Measurements from ENCODE around the gene CNTLN.

Gene CNTLN, protein sequence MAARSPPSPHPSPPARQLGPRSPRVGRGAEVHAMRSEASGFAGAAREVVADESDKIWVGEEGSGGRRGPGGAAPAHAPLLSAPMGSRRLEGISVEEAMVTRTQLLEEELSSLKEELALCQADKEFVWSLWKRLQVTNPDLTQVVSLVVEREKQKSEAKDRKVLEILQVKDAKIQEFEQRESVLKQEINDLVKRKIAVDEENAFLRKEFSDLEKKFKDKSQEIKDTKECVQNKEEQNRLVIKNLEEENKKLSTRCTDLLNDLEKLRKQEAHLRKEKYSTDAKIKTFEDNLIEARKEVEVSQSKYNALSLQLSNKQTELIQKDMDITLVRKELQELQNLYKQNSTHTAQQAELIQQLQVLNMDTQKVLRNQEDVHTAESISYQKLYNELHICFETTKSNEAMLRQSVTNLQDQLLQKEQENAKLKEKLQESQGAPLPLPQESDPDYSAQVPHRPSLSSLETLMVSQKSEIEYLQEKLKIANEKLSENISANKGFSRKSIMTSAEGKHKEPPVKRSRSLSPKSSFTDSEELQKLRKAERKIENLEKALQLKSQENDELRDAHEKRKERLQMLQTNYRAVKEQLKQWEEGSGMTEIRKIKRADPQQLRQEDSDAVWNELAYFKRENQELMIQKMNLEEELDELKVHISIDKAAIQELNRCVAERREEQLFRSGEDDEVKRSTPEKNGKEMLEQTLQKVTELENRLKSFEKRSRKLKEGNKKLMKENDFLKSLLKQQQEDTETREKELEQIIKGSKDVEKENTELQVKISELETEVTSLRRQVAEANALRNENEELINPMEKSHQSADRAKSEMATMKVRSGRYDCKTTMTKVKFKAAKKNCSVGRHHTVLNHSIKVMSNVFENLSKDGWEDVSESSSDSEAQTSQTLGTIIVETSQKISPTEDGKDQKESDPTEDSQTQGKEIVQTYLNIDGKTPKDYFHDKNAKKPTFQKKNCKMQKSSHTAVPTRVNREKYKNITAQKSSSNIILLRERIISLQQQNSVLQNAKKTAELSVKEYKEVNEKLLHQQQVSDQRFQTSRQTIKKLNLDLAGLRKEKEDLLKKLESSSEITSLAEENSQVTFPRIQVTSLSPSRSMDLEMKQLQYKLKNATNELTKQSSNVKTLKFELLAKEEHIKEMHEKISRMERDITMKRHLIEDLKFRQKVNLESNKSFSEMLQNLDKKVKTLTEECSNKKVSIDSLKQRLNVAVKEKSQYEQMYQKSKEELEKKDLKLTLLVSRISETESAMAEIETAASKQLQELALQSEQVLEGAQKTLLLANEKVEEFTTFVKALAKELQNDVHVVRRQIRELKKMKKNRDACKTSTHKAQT (N-terminal part only)

GRCh38 chr9:17134396-17135294 lies at the start of gene CNTLN:
TSS of gene CNTLN (plus strand) at chr9:17135040. CDS start at chr9:17135066, 26 bp downstream.
- DNase-seq = peak; percentile 81 to 90

GRCh38 chr9:17088566-17088965 lies 46.3 kb upstream of the CNTLN start:
- no peak for DNase-seq

- DNase-seq = no peak
Measured at GRCh38 chr9:17090041-17090440, 44.8 kb upstream of the CNTLN start.

DNA sequence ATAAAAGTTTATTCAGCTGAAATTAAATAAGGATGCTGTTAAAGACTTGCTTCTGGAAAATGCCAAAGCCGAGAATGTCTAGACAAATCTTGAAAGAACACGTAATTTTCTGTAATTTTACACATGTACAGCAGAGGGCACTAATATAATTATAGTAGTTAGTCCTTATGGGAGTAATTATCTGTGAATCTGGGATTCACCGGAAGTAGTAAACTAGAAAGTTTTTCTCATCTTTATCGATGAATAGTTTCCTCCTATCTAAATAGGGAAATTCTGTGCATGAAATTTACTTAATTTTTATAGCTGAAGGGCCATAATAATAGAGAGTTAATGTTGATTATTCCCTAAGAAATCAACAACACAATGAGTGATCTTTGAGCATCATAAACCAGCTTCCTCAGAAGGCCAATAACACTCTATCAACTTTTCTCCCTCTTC lies 18.4 kb upstream of the CNTLN start:
- peak; percentile 0 to 46 for DNase-seq

GRCh38 chr9:17117372-17117771 lies 17.5 kb upstream of the CNTLN start:
- DNase-seq = no peak

DNA sequence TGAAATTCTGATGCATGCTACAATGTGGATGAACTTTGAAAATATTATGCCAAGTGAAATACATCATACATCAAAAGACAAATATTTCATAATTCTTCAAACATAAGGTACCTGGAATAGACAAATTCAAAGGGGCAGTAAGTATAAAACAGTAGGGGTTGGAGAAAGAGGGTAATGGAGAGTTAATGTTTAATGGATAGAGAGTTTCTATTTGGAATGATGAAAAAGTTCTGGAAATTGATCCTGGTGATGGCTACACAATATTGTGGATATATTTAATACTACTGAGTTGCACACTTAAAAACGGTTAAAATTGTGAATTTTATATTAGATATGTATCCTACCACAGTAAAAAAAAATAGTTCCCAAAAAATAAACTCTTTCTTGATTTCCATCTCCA lies 14.6 kb upstream of the CNTLN start:
- no peak for DNase-seq

- no peak for DNase-seq
Measured at GRCh38 chr9:17121264-17121663, 13.6 kb upstream of the CNTLN start.

- no peak for DNase-seq
Measured at GRCh38 chr9:17130291-17130690, 4.5 kb upstream of the CNTLN start.

GRCh38 chr9:17130725-17131124 lies 4.1 kb upstream of the CNTLN start:
- DNase-seq = no peak

DNA sequence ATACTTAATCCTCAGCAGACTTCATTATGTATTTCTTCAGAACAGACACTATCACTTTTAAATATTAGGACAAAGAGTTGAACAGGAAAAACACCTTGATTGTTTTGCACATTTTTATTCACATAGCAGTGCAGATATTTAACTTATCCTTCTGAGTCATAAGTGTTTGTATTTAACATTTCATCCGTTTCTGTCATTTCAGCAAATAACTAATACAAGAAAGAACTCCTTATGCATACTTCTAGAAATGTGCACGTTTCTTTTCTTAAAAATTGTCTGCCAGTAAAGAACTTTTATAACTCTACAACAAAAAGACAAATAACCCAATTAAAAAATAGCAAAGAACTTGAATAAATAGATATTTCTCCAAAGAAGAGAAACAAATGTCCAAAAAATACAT lies 3.3 kb upstream of the CNTLN start:
- DNase-seq = no peak

GRCh38 chr9:17135295-17136160 lies 688 bp downstream of the CNTLN start:
- DNase-seq = peak; percentile 39 to 46

- no peak for DNase-seq
Measured at GRCh38 chr9:17137566-17137965, 2.7 kb downstream of the CNTLN start.

DNA sequence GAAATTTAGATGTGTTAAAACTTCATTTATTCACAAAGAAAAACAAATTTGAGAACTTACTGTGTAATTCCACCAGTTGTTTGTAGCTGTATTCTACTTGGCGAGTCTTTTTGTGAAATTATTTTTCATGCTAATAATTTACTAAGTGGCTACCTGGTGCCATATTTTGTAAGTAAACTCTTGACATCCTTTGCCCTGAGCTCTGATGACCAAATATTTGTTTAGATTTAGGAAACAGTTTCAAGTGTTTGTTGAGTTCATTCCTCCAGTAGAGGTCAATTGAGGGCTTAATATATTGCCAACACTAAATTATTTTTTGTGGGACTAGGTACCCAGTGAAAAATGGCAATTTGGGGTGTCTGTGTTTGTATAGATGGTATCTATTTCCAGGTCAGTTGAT lies 3.7 kb downstream of the CNTLN start:
- DNase-seq = no peak

DNA sequence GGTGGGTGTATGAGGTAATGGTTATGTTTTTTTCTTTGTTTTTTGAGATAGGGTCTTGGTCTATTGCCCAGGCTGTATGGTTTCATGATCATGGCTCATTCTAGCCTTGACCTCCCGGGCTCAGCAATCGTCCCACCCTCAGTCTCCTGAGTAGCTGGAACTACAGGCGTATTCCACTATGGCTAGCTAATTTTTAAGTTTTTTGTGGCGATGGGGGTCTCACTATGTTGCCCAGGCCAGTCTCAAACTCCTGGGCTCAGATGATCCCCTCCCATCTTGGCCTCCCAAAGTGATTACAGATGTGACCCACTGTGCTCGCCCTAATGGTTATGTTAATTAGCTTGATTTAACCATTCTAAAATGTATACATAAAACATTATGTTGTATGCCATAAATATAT lies 5.6 kb downstream of the CNTLN start:
- DNase-seq = no peak

DNA sequence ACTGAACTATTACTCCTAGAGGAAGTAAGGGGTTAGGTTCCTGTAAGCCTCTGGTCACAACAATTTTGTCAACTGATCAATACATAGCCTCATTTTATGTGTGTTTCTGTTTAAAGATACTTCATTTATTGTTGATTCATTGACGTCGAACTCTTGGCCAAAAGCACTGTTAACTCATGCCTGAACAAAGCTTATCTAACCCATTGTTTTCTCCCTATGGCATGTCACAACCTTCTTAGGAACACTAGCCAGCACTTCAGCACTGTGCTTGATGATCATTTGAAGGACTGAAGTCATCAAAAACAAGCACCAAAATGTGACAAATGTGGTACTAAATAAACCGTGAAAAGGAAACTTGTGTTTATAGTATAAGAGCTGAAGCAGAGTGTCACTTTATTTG lies 13.5 kb downstream of the CNTLN start:
- no peak for DNase-seq

GRCh38 chr9:17159469-17159868 lies 24.6 kb downstream of the CNTLN start:
- no peak for DNase-seq

- no peak for DNase-seq
Measured at GRCh38 chr9:17160327-17160726, 25.5 kb downstream of the CNTLN start.

DNA sequence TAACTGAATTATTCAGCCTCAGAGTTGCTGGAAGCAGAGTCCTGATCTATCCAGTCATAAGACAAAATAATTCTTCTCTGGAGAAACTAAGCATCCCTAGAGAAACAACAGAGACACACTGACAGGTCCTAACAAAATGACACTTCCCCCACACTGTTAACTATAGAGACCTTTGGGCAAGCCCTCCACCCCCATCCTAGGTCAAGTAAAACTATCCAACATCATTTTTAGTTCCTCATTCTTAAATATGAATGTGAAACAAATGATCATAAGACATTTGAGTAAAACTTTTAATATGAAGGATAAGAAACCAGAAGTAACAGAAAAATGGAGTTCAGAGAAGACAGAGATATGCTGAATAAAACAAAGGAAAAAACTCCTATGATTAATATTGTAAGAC lies 30.9 kb downstream of the CNTLN start:
- no peak for DNase-seq

GRCh38 chr9:17166346-17166745 lies 31.5 kb downstream of the CNTLN start:
- DNase-seq = no peak

GRCh38 chr9:17171309-17172094 lies 36.7 kb downstream of the CNTLN start:
- DNase-seq = no peak

Measured in NCI-H524 (cell line).